Measurements from ENCODE around the gene OR51V1.

Gene OR51V1

GRCh38 chr11:5230266-5230665 lies 29.8 kb upstream of the OR51V1 start:
- DNase-seq (ENCODE audit: low read depth, low spot score), result no peak

- no peak for DNase-seq (ENCODE audit: low read depth, low spot score)
Observed at GRCh38 chr11:5229796-5230195, 29.3 kb upstream of the OR51V1 start.

GRCh38 chr11:5229356-5229755 lies 28.9 kb upstream of the OR51V1 start:
- DNase-seq (ENCODE audit: low read depth, low spot score), result no peak

GRCh38 chr11:5228124-5228523 lies 27.6 kb upstream of the OR51V1 start:
- no peak for DNase-seq (ENCODE audit: low read depth, low spot score)

GRCh38 chr11:5227681-5228080 lies 27.2 kb upstream of the OR51V1 start:
- DNase-seq (ENCODE audit: low read depth, low spot score), result no peak

- no peak for DNase-seq (ENCODE audit: low read depth, low spot score)
Observed at GRCh38 chr11:5226732-5227310, 26.3 kb upstream of the OR51V1 start, which contains the start of gene HBB. TSS of gene HBB (minus strand) at chr11:5227071. CDS start at chr11:5227021, 50 bp downstream.

- DNase-seq (ENCODE audit: low read depth, low spot score), result no peak
Observed at GRCh38 chr11:5225480-5225871, 25.0 kb upstream of the OR51V1 start.

- DNase-seq (ENCODE audit: low read depth, low spot score), result no peak
Observed at GRCh38 chr11:5224538-5225479, 24.3 kb upstream of the OR51V1 start.

GRCh38 chr11:5223686-5224085 lies 23.2 kb upstream of the OR51V1 start:
- no peak for DNase-seq (ENCODE audit: low read depth, low spot score)

GRCh38 chr11:5223146-5223545 lies 22.7 kb upstream of the OR51V1 start:
- DNase-seq (ENCODE audit: low read depth, low spot score), result no peak

- DNase-seq (ENCODE audit: low read depth, low spot score), result no peak
Observed at GRCh38 chr11:5210376-5210885, 9.9 kb upstream of the OR51V1 start.

GRCh38 chr11:5204787-5205186 lies 4.3 kb upstream of the OR51V1 start:
- no peak for DNase-seq (ENCODE audit: low read depth, low spot score)

GRCh38 chr11:5203366-5203765 lies 2.9 kb upstream of the OR51V1 start:
- no peak for DNase-seq (ENCODE audit: low read depth, low spot score)

GRCh38 chr11:5198285-5198684 lies 2.2 kb downstream of the OR51V1 start:
- DNase-seq (ENCODE audit: low read depth, low spot score), result no peak

- no peak for DNase-seq (ENCODE audit: low read depth, low spot score)
Observed at GRCh38 chr11:5197536-5197935, 2.9 kb downstream of the OR51V1 start.

GRCh38 chr11:5196731-5197130 lies 3.8 kb downstream of the OR51V1 start:
- DNase-seq (ENCODE audit: low read depth, low spot score), result no peak

GRCh38 chr11:5196067-5196466 lies 4.4 kb downstream of the OR51V1 start:
- DNase-seq (ENCODE audit: low read depth, low spot score), result no peak

GRCh38 chr11:5192738-5193137 lies 7.7 kb downstream of the OR51V1 start:
- DNase-seq (ENCODE audit: low read depth, low spot score), result no peak

- no peak for DNase-seq (ENCODE audit: low read depth, low spot score)
Observed at GRCh38 chr11:5188201-5188600, 12.3 kb downstream of the OR51V1 start.

- no peak for DNase-seq (ENCODE audit: low read depth, low spot score)
Observed at GRCh38 chr11:5178046-5178837, 22.2 kb downstream of the OR51V1 start.

- DNase-seq (ENCODE audit: low read depth, low spot score), result no peak
Observed at GRCh38 chr11:5174934-5175333, 25.5 kb downstream of the OR51V1 start.

- no peak for DNase-seq (ENCODE audit: low read depth, low spot score)
Observed at GRCh38 chr11:5171856-5172255, 28.6 kb downstream of the OR51V1 start.
